Heart left ventricle (tissue), 16 donors: ENCODE results near the gene NPBWR2. TPM values are rescaled to one million over a fixed set of nuclear protein-coding genes. Genes with fewer than 3 reads are reported as not detected.

Experiments
- ATAC-seq, 4 donors: fragments of 200-7000 bp; cut with Tn5 transposase; one replicate each; pipeline ENCODE4 v1.9.1; 2020 to 2022; ENCODE audit warnings: moderate library complexity in 4 of 4, mild to moderate bottlenecking in 3 of 4, moderate number of reproducible peaks in 1 of 4
- DNase-seq, 5 donors: peaks; one replicate each; pipeline ENCODE4 v3.0.0-alpha.2; 2020
- H3K27ac ChIP-seq, 12 donors: fragments of 200-600 bp; sonication (generic) in 4 of 12; one replicate each; pipeline versions ENCODE4 v1.5.0 to v1.8.0; 2016 to 2022; ENCODE audit warnings: mild to moderate bottlenecking in 2 of 12
- H3K27me3 ChIP-seq, 9 donors: fragments of 200-600 bp; sonication (generic) in 2 of 9; one replicate each; pipeline versions ENCODE4 v1.5.1 to v1.8.0; 2016 to 2022; ENCODE audit warnings: mild to moderate bottlenecking in 3 of 9
- H3K36me3 ChIP-seq, 9 donors: fragments of 200-600 bp; sonication (generic) in 2 of 9; one replicate each; pipeline versions ENCODE4 v1.5.0 to v1.8.0; 2018 to 2022; ENCODE audit warnings: mild to moderate bottlenecking in 2 of 9
- H3K4me1 ChIP-seq, 12 donors: fragments of 200-600 bp; sonication (generic) in 4 of 12; one replicate each; pipeline versions ENCODE4 v1.5.0 to v1.8.0; 2016 to 2022; ENCODE audit warnings: mild to moderate bottlenecking in 3 of 12
- H3K4me3 ChIP-seq, 12 donors: fragments of 200-600 bp; sonication (generic) in 4 of 12; one replicate each; pipeline versions ENCODE4 v1.5.0 to v1.8.0; 2017 to 2022; ENCODE audit warnings: mild to moderate bottlenecking in 9 of 12, moderate library complexity in 4 of 12
- H3K9me3 ChIP-seq, 12 donors: fragments of 200-600 bp; sonication (generic) in 4 of 12; one replicate each; pipeline versions ENCODE4 v1.5.0 to v1.8.0; 2016 to 2022; ENCODE audit warnings: mild to moderate bottlenecking in 1 of 12
- POLR2A ChIP-seq, 2 donors: fragments of 450-650 bp; IDR thresholded peaks; one replicate each; pipeline ENCODE4 v1.6.1; 2017; ENCODE audit warnings: antibody characterized with exemption in 2 of 2, mild to moderate bottlenecking in 2 of 2, moderate library complexity in 2 of 2
- WGBS, 4 donors: extraction: QIAGEN DNeasy Blood & Tissue Kit in 2 of 4; methylation state at CpG; one replicate each; pipeline versions ENCODE4 v1.1.5 to v1.1.7; 2013 to 2018; 5-methylcytosine and 5-hydroxymethylcytosine counted together
- intact Hi-C, 10 donors: fragments of 100-400 bp; cut with DNase I; formaldehyde crosslinking; loops; one replicate each; pipeline versions ENCODE4 v1.11.1 to v1.14.2; 2022
- polyA plus RNA-seq, 2 donors: library from polyadenylated mRNA; stranded (reverse); fragments of 200-250 nt; gene quantifications; one replicate each; pipeline ENCODE4 v1.2.3, GENCODE V29; 2013
- total RNA-seq, 9 donors: library from RNA; depleted of rRNA in 2 of 9; stranded (reverse); fragments of >200 nt in 2 of 9; fragmentation: NEBNext Ultra II Directional in 3 of 9; extraction: Animal tissue kit (Norgen Biotek cat#: 25700) in 3 of 9; gene quantifications; one replicate each; pipeline versions ENCODE4 v1.1.0 to v1.2.4, GENCODE V29; 2016 to 2023
- TF ChIP-seq, protein P1 (sequence below), 12 donors: fragments of 200-600 bp; sonication (generic) in 4 of 12; IDR thresholded peaks; one replicate each; pipeline versions ENCODE4 v1.5.0 to v1.8.0; 2018 to 2022; ENCODE audit warnings: antibody characterized with exemption in 12 of 12, mild to moderate bottlenecking in 5 of 12
- donor health status: ischemic (EF 13 %, LVEDD 7.1; RV severe dilation, severe dysfunction).
- donor health status: healthy with polysubstance abuse.
- donor health status: DM: no; HTN: yes; CAD: no.
- donor health status: DM: no; HTN: no; CAD: no.
- donor health status: ischemic (EF 25% LVEDD 6.9; RV normal size, moderate dysfunction).
- donor health status: ischemic (EF 25% LVEDD 5.7; RV mildly dilated, moderate dysfunction).
- donor health status: healthy.
- donor health status: DM: yes; HTN: yes; CAD: no.
- donor health status: ischemic (EF 35%, LVEDD 5.7; RV mildly dilated, moderate dysfunction).
- donor health status: nonischemic (EF 11% LVEDD 7.7; RV severe dilation, severe dysfunction).
- donor health status: DM: yes; HTN: yes; CAD: no.
- donor health status: PGD.
- donor health status: ischemic (EF 29% LVEDD 5.4; RV normal size, mild dysfunction).
- donor health status: nonischemic (EF 23%, LVEDD 6.1; RV moderate dilation, normal function).

NPBWR2 gene
- total and polyA plus RNA-seq, 11 donors, result not detected

- no peak overlapping the region for H3K27ac ChIP-seq
- TF ChIP-seq POLR2A (IDR thresholded peaks at IDR 0.05), result no peak
- peaks cover 0 to under 1% (median 0%) of the 10 kb centered on the region in 12 donors for H3K4me1 ChIP-seq
- intact Hi-C loops, result no loop called here
- DNase-seq, result peak in 2 of 5 donors; percentile 7 to 11
- H3K36me3 ChIP-seq, result no peaks in the 10 kb centered on the region
- no peak overlapping the region for H3K4me3 ChIP-seq
- no peak for ATAC-seq
- WGBS, 4 donors, result 61 to 69% (median 65%) methylated on average over 17 to 19 of the region's 19 CpGs
- H3K27me3 ChIP-seq, result peaks cover 0 to 24% (median 5%) of the 10 kb centered on the region in 9 donors
- no peaks in the 10 kb centered on the region for H3K9me3 ChIP-seq
Observed at GRCh38 chr20:64107736-64108457, 532 bp upstream of the NPBWR2 start.

DNA sequence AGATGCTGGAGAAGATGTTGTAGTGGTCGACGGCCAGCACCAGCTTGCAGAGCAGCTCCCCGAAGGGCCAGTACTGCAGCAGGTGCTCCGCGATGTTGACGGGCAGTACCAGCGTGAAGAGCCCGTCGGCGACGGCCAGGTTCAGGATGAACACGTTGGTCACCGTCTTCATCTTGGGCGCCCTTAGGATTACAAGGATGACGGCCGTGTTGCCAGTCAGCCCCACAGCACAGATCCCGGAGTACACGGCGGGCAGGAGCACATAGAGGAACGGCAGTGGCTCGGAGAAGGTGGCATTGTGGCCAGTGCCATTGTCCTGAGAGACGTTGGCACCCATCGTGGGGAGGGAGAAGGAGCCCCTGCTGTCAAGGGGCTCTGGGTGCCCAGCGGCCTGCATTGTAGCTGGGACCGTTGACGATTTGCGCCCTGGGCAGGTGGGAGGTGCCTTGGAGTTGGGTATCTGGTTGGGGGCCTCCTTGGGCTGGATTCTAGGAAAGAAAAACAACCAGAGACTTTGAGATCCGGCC, 867 bp downstream of the NPBWR2 start:
- Histone ChIP-seq H3K9me3 (no peaks in the 10 kb centered on the region), H3K36me3 (no peaks in the 10 kb centered on the region), H3K4me1 (peaks cover 0 to 14% (median 7%) of the 10 kb centered on the region in 12 donors), H3K4me3 (no peak overlapping the region), H3K27ac (no peak overlapping the region), H3K27me3 (peaks cover 13 to 38% (median 18%) of the 10 kb centered on the region in 9 donors)
- ATAC-seq, result no peak
- intact Hi-C loops, result no loop called here
- peak in 3 of 5 donors; percentile 15 to 25 (median 17) for DNase-seq
- TF ChIP-seq, protein P1, sequence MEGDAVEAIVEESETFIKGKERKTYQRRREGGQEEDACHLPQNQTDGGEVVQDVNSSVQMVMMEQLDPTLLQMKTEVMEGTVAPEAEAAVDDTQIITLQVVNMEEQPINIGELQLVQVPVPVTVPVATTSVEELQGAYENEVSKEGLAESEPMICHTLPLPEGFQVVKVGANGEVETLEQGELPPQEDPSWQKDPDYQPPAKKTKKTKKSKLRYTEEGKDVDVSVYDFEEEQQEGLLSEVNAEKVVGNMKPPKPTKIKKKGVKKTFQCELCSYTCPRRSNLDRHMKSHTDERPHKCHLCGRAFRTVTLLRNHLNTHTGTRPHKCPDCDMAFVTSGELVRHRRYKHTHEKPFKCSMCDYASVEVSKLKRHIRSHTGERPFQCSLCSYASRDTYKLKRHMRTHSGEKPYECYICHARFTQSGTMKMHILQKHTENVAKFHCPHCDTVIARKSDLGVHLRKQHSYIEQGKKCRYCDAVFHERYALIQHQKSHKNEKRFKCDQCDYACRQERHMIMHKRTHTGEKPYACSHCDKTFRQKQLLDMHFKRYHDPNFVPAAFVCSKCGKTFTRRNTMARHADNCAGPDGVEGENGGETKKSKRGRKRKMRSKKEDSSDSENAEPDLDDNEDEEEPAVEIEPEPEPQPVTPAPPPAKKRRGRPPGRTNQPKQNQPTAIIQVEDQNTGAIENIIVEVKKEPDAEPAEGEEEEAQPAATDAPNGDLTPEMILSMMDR (IDR thresholded peaks at IDR 0.05), result no peak
- no peak for TF ChIP-seq POLR2A (IDR thresholded peaks at IDR 0.05)
- WGBS, 4 donors, result 89 to 92% (median 91%) methylated on average over 28 of the region's 28 CpGs

DNA sequence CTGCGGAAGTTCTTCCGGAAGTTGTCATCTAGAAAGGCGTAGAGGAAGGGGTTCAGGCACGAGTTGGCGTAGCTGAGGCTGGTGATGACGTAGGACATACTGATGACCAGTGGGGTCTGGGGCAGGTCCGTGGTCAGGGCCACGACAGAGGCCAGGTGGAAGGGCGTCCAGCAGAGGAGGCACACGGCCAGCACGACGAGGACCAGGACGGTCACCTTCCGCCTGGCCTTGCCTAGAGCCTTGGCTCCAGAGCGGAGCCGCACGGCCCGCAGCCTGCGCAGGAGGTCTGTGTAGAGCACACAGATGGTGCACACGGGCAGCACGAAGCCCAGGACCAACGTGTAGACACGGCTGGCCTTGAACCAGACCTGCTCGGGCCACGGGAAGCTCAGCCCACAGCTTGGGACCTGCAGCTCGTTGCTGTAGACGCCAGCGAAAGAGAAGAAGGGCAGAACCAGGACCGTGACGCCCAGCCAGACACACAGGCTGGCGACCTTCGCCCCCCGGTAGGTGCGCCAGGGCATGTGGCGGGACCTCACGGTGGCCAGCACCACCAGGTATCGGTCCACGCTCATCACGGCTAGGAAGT, 1.4 kb downstream of the NPBWR2 start:
- TF ChIP-seq, protein P1 (IDR thresholded peaks at IDR 0.05), result no peak
- intact Hi-C loops, result no loop called here
- Histone ChIP-seq H3K4me3 (no peak overlapping the region), H3K36me3 (no peaks in the 10 kb centered on the region), H3K27me3 (peaks cover 13 to 44% (median 24%) of the 10 kb centered on the region in 9 donors), H3K9me3 (no peaks in the 10 kb centered on the region), H3K4me1 (peaks cover 0 to 14% (median 7%) of the 10 kb centered on the region in 12 donors), H3K27ac (no peak overlapping the region)
- WGBS, 4 donors, result 89 to 91% (median 90%) methylated on average over 25 to 39 of the region's 39 CpGs
- ATAC-seq, result no peak
- peak in 3 of 5 donors; percentile 6 to 14 (median 7) for DNase-seq

- H3K4me3 ChIP-seq, result no peak overlapping the region
- 79 to 89% (median 83%) methylated on average over 12 to 25 of the region's 25 CpGs for WGBS, 4 donors
- H3K36me3 ChIP-seq, result no peaks in the 10 kb centered on the region
- peaks cover 13 to 49% (median 30%) of the 10 kb centered on the region in 9 donors for H3K27me3 ChIP-seq
- intact Hi-C loops, result no loop called here
- no peaks in the 10 kb centered on the region for H3K9me3 ChIP-seq
- DNase-seq, result peak in 4 of 5 donors; percentile 7 to 51 (median 14)
- H3K4me1 ChIP-seq, result peaks cover 0 to 14% (median 7%) of the 10 kb centered on the region in 12 donors
- TF ChIP-seq, protein P1 (IDR thresholded peaks at IDR 0.05), result no peak
- no peak for TF ChIP-seq POLR2A (IDR thresholded peaks at IDR 0.05)
- H3K27ac ChIP-seq, result no peak overlapping the region
- no peak for ATAC-seq
Observed at GRCh38 chr20:64104667-64105451, 2.5 kb downstream of the NPBWR2 start.
